ENCODE data around the gene C11orf58. TPM values are rescaled to one million over a fixed set of nuclear protein-coding genes. Genes with fewer than 3 reads are reported as not detected.

C11orf58 gene
- polyA plus RNA-seq, 1 donor from 2014 or later = 226 TPM

DNA sequence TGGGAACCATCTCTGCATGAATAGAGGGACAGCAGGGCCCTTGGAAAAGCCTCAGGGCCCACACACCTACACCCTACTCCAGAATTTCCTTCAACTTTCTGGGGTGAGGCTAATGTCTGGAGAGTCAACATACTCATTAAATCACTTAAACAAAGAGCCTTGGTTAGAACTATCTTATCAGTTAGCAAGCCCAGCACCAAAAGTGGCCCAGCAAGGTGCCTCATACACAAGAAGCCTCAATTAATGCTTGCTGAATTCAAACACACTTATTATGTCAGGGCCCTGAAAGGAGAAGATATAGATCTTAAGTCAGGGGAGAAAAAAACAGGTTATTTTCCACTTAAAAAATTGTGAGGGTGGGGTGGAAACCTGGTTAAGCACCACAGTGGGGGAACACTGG is 61.4 kb downstream of the C11orf58 start:
- Histone ChIP-seq H3K79me2 (replicated peaks; ENCODE audit: insufficient read depth, low read length) (no peaks in the 10 kb centered on the region), H3K9ac (ENCODE audit: low read length) (no peak overlapping the region), H3F3A (ENCODE audit: insufficient read depth, low read length, poor library complexity, severe bottlenecking) (no peaks in the 10 kb centered on the region), H3K9me2 (ENCODE audit: insufficient read depth, low read length) (no peaks in the 10 kb centered on the region), H3K4me3 (ENCODE audit: low read length) (no peak overlapping the region), H2AFZ (ENCODE audit: low read depth, low read length) (no peak overlapping the region), H3K9me3 (ENCODE audit: low read length) (no peaks in the 10 kb centered on the region), H3K27ac (ENCODE audit: low read length) (no peak overlapping the region), H3K27me3 (ENCODE audit: insufficient read depth, low read depth, low read length) (no peaks in the 10 kb centered on the region), H3K36me3 (ENCODE audit: insufficient read depth, low read length) (peaks cover 5% of the 10 kb centered on the region), H4K20me1 (ENCODE audit: insufficient read depth) (no peaks in the 10 kb centered on the region), H3K4me2 (ENCODE audit: low read length) (no peak overlapping the region)
- TF ChIP-seq SMC3 (conservative IDR thresholded peaks at IDR 0.05; ENCODE audit: poor library complexity) = no peak
- TF ChIP-seq EZH2 (IDR thresholded peaks at IDR 0.05; ENCODE audit: borderline replicate concordance, insufficient read depth, low read length, poor library complexity, severe bottlenecking) = no peak
- TF ChIP-seq MXI1 (conservative IDR thresholded peaks at IDR 0.05; ENCODE audit: poor library complexity, severe bottlenecking) = no peak
- no peak for TF ChIP-seq POLR2AphosphoS5 (IDR thresholded peaks at IDR 0.05)

- no peaks in the 10 kb centered on the region for H3K79me2 ChIP-seq (replicated peaks; ENCODE audit: insufficient read depth, low read length)
- no peak overlapping the region for H3K4me2 ChIP-seq (ENCODE audit: low read length)
- no peaks in the 10 kb centered on the region for H4K20me1 ChIP-seq (ENCODE audit: insufficient read depth)
- no peaks in the 10 kb centered on the region for H3K9me2 ChIP-seq (ENCODE audit: insufficient read depth, low read length)
- no peak overlapping the region for H3K4me3 ChIP-seq (ENCODE audit: low read length)
- no peak overlapping the region for H3K27ac ChIP-seq (ENCODE audit: low read length)
- no peaks in the 10 kb centered on the region for H3K9me3 ChIP-seq (ENCODE audit: low read length)
- H2AFZ ChIP-seq (ENCODE audit: low read depth, low read length) = no peak overlapping the region
- TF ChIP-seq EZH2 (IDR thresholded peaks at IDR 0.05; ENCODE audit: borderline replicate concordance, insufficient read depth, low read length, poor library complexity, severe bottlenecking) (no peak), CTCF (IDR thresholded peaks at IDR 0.05; ENCODE audit: poor library complexity, severe bottlenecking) (no peak), EP300 (conservative IDR thresholded peaks at IDR 0.05; ENCODE audit: poor library complexity, severe bottlenecking) (no peak), TAF1 (IDR thresholded peaks at IDR 0.05; ENCODE audit: low read depth) (no peak), SMC3 (conservative IDR thresholded peaks at IDR 0.05; ENCODE audit: poor library complexity) (no peak), POLR2AphosphoS5 (IDR thresholded peaks at IDR 0.05) (no peak), REST (IDR thresholded peaks at IDR 0.05; ENCODE audit: borderline replicate concordance) (no peak), RAD21 (conservative IDR thresholded peaks at IDR 0.05) (no peak), MXI1 (conservative IDR thresholded peaks at IDR 0.05; ENCODE audit: poor library complexity, severe bottlenecking) (no peak)
- no peaks in the 10 kb centered on the region for H3F3A ChIP-seq (ENCODE audit: insufficient read depth, low read length, poor library complexity, severe bottlenecking)
- no peaks in the 10 kb centered on the region for H3K27me3 ChIP-seq (ENCODE audit: insufficient read depth, low read depth, low read length)
- peaks cover 5% of the 10 kb centered on the region for H3K36me3 ChIP-seq (ENCODE audit: insufficient read depth, low read length)
- H3K9ac ChIP-seq (ENCODE audit: low read length) = no peak overlapping the region
Measured at GRCh38 chr11:16800382-16800781, 61.9 kb downstream of the C11orf58 start.
